Right forelimb (tissue), 1 donor: ENCODE results near the gene CELA1.
"Not testable (repeated sequence)": the region's sequence is repeated elsewhere in the genome, so short reads cannot be mapped to it uniquely, and the experiment has no call there.

Experiments
- DNase-seq: peaks from one replicate; pipeline ENCODE4 v3.0.0-alpha.2; 2018

CELA1 gene

DNA sequence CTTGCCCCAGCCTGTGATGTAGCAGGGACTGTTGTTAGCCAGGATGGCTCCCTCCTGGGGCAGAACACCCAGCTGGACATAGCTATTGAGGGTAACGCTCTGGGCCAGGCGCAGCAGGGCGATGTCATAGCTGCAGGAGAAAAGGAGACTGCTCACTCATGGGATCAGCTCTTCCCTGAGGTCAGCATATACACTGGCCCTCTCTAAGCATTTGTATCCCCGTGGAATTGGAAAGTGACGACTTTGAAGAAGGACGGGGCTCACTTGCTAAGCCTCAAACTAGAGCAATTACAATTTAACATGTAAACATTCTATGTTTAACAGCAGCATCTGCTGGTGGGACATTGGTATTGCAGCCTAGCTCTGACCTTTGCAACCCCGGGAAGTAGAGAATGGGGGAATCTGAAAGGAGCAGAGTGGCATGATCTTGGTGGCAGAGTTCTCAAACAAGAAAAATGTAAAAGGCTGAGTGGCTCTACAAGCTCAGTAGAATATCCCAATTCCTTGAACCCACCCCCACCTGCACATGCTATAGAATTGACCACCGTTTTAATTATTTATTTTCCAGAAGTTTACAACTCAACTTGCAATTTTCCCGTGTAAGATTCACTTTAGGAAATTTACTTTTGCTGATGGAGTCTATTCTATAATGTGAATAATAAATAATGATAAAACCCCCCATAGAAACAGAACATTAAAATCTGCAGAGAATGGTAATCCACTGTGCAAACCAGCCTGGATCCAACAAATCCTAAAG is 5.0 kb downstream of the CELA1 start:
- peak; percentile 76 for DNase-seq

DNA sequence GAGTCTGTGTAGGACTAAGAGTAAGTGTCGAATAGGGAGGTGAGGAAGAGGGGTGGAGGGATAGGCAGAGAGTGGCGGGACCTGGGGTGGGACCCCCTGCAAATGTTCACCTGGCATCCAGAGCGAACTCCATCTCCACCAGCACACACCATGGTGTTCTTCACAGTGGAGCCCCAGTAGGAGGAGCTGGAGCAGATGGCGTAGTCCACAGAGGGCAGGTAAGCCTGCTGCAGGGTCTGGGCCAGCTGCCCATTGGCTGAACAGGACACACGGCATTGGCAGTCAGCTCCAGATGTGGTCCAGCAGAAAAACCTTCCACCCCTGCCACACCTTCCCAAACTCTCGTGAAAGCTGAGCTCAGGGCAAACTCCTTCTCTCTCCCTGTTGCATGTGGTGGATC is 6.7 kb downstream of the CELA1 start:
- DNase-seq = no peak

DNA sequence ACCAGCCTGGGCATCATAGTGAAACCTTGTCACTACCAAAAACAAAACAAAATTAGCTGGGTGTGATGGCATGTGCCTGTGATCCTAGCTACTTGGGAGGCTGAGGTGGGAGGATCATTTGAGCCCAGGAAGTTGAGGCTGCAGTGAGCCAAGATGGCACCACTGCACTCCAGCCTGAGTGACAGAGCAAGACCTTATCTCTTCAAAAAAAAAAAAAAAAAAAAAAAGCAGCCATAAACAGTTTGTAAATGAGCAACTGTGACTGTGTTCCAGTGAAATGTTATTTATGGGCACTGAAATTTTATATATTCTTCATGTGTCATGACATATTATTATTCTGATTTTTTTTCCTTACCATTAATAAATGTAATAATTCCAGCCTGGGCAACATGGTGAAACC is 9.1 kb downstream of the CELA1 start:
- not testable (repeated sequence) for DNase-seq

DNA sequence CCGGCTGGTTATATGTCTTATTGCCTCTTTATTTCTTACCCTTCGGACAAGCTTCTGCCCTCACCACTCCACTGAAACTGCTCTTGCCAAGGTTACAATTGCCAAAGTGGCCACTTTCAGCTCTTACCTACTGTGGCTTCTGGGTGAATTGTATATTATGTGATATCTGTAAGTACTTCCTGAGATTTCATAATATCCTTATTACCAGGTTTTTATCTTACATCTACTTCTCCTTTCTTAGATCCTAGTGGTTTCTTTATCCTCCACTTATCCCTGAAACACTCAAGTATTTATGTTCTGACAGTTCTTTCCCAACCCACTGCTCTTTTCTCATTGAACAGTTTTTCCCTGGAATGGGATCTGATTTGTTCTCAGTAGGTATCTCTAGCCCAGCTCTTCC is 10.5 kb downstream of the CELA1 start:
- no peak for DNase-seq

DNA sequence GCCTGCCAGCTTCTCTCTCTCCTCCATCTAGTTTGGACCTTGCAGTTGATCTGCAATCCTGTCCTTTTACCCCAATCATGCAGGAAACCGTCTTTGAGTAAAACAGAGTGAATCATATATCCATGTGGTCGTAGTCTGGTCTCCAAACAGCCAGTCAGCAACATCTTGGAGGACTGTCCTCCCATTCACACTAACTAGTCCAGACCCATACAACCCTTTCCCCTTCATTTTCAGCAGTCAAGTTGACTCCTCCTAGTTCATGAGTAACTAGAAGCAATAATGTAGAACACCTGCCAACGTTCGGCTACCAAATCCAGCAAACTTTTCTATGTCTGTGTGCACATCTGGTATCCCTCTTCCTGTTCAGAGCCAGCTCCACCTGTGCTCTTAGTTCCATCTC is 11.7 kb downstream of the CELA1 start:
- no peak for DNase-seq

DNA sequence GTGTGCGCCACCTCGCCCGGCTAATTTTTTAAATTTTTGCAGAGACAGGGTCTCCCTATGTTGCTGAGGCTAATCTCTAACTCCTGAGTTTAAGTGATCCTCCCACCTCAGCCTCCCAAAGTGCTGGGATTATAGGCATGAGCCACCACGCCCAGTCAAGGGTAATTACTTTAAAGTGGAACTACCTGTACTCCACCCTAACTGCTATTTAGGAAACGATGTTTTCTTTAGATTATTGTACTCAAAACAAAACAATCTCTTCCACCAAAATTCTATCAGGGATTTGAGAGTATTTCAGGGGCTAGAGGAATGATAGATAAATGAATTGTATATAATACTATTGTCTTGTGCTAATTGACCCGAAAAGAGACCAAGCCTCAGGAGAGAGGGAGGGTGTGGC is 12.9 kb downstream of the CELA1 start:
- no peak for DNase-seq

DNA sequence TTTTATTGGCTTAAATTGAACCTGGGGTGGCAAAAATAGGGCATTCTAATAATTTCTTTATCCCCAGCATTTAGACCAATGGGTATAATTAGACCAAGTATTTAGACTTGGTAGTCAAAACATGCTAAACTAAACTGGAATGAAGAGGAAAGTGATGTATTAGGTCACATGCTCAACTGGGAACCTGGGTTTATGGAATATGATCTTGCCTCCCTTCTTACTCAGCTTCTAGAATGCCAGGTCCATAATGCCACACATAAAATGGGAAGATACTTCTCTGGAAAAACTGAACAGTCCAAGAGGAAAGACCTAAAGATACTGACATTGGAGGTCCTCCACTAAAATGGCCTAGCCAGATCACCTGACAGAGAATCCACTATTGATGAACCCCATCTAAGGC is 16.3 kb downstream of the CELA1 start:
- DNase-seq = no peak

DNA sequence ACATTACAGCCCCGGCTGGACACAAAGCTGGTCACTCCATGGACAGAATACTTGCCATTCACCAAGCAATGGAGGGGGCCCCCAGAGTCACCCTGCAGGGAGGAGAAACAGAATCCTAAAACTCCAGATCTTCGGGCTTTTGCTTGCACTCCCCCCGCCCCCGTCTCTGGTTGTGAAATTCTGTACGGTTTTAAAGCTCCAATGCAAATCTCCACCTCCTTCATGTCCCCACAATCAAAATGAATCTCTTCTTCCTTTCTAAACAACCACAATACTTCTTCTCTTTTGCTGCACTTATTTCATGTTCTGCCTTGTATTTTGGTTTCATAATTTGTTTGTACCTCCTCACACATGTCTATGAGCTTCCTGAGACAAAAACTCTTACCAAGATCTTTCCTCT is 16.7 kb downstream of the CELA1 start:
- DNase-seq = no peak

DNA sequence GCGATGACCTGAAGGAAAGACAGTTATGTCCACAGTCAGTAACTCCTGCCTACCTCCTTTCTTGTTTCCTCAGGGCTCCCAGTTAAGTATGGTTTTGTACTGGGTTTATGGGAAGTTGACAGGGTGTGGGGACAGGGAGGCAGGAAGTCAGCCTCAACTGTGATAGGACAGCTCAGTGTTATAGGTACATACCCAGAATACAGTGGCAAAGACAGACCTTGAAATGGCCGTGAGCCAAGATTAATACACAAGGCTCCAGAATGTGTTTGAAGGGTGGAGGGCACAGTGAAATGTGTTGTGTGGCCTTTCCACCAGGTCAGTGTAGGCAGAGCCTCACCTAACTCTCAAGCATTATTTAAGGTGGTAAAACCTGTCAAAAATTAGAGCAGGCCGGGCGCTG is 17.9 kb downstream of the CELA1 start:
- DNase-seq = no peak

DNA sequence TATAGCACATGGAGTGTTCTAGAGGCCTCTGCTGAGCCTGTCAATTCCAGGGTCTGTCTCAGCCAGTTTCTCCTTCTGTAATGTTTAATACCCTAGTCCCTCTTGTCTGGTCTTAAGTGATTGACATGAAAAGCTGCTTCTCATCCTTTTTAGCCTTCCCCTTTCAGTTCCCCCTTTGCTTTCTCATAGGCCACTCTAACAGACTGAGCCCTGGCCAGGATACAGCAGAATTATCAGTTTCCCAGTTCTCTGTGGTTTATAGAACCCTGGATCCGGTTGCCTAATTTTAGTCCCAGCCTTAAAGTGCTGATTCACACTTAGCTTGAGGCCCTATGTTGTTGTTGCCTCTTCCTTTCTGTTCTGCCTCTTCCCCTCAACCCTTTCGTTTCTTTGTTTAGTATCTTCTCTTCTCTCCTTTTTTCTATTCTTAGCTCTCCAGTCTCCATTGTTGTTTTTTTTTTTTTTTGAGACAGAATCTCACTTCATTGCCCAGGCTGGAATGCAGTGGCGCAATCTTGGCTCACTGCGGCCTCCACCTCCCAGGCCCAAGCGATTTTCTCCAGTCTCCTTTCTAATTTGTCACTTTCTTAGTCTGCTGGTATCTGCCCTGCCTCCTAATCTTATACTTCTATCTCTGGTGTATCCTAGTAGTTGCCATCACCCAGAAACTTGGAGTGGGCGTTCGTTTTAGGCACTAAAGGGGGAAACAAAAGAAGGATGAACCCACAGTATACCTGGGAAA is 19.6 kb downstream of the CELA1 start:
- no peak for DNase-seq

DNA sequence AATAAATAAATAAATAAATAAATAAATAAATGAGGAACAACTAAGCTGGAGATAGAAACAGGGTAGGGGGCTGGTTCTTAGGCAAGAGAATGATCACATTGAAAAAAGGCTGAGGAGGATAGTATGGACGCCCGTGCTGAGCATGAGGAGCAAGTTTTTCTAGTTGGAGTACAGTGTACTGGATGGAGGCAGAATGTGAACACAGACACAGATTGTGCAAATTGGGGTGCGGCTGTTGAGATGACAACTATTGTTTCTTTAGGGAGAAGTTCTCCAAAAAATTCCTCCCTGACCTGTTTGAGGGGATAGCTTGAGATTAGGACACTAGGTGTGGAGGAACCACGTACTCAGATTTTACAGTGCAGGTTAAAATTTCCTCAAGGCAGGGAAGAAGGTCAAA is 21.5 kb downstream of the CELA1 start:
- no peak for DNase-seq

DNA sequence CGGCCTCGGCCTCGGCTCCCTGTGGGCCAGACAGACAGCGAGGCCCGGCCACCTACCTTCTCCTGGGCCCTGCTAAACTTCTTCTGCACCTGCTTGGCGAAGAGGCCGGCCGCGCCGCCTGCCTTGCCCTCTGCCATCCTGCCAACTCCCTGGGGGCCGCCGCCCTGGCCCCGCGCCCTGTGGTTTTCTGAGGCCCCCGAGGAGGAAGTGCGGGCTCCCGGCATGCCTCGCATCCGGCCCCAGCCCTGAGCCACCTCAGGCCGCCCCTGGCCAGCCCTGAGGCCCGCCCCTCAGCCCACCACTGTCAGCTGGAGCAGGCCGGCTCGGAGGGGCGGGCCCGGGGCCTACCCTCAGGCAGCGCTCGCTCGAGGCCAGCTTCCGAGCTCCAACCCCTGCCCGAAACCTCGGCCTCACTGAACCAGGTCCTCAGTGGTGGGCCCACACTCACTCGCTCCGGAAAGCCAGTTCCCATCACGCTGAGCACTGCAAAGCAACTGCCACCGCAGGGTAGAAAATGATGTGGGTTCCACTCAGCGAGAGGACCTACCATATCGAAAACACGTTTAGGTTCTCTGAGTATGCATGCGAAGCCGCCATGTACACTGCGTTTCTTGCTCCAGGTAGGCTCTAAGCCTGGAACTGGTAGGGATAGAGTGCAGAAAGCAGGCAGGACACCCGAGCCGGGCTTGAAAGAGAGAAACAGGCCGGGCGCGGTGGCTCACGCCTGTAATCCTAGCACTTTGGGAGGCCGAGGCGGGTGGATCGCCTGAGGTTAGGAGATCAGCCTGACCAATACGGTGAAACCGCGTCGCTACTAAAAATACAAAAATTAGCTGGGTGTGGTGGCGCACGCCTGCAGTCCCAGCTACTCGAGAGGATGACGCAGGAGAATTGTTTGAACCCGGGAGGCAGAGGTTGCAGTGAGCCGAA is 22.2 kb downstream of the CELA1 start, which contains the start of gene BIN2:
TSS of gene BIN2 (minus strand) at position 209 of the 930 bp plus-strand sequence. CDS start at position 137, 72 bp downstream.
- DNase-seq = no peak

DNA sequence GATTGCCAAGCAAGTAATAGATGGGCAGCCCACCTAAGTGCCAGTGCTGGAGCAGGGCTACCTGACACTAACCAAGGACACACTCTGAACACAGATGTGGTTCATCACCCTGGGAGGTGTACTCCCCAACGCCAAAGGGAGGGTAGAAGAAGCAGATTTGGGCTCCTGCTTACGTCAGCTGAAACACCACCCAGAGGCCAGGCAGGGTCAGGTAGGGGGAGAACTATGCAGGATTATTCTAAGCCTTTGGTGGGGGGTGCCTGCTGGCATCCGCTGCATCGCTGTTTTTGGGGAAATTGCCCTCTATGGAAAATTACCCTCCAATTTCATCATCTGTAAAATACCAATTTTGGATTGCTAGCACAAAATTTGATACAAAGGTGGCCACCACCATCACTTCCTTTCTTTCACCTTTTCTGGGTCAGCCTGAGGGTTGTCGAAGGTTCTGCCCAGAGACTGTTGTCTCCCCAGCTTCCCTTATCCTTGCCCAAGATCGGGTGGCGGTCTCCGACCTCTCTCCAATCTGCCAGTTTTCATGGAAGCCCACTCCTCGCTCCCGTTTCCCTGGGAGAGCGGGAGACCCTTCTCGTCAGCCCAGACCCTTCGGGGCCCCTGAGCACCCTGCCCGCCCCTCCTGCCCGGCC is 23.0 kb downstream of the CELA1 start:
- no peak for DNase-seq

DNA sequence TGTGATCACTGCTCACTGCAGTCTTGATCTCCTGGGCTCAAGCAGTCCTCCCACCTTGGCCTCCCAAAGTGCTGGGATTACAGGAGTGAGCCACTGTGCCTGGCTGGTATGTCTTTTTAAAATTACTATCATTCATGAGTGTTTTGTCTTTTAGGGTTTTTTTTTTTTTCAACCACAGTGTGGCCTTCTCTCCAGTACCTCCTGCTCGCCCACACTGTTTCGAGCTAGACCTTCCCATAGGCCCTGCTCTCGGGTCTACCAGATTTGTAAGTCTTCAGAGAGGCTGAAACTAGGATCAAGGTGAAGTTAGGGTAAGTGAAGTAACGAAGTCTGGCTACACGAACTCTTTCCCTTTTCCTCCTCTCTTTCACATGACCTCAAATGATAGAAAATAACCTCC is 24.0 kb downstream of the CELA1 start:
- no peak for DNase-seq

DNA sequence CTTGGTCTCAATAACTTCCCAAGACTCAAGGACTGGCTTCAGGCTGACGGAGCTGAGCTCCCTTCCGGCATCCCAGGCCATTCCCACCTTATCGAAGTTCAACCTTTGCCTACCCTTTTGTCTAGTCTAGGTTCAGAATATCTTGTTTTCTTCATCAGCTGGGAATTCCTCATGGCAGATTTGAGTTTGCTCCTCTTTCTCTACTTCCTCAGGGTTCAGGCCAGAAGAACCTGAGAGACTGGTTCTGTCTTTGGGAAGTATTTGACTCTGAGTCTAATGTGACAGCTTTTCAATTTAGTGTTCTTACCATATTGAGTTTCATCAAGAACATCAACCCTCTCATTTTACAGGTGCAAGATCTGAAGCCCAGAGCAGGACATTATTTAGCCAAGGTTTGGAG is 24.6 kb downstream of the CELA1 start:
- no peak for DNase-seq

DNA sequence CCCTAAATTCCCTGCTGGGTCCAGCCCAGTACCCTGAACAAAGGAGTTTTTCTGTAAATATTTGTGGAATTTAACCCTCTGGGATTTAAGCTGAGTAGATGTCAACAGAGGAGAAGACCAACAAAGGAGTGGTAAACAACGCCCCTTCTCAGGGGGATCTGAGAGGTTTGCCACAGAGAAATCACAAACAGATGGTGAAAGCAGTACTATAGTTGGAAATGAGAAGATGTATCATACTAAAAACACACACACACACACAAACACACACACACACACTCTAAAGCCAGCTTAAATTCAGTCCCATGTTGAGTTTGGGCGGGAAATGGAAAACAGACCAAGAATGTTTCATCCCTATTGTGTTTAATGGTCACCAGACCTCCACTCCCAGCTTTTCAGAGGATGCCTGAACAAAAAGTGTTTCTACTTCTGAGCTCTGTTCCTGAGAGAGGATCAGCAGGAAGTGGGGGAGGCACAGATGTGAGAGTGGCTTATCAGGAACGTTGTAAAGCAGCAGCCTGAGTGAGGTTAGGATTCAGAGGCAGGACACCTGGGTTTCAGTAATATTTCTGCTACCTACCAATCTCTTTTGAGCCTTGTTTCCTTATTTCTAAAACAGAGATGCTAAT is 25.7 kb downstream of the CELA1 start:
- peak; percentile 45 for DNase-seq

DNA sequence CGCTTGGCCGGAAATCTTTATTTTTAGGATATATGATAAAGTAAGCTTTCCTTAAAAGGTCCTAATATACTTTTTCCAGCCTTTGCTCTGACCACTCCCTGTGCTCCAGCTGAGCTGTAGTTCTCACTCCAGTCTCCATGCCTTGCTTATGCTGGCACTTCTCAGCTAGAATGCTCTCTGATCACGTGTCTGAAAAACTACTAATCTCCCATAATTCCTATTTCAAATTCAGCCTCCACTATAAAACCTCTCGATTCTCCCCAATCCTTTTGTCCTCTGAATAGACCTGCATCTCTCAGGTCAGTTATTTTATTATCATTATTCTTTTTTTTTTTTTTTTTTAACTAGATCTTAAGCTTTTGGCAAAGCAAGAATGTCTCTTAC is 26.2 kb downstream of the CELA1 start:
- DNase-seq = no peak

DNA sequence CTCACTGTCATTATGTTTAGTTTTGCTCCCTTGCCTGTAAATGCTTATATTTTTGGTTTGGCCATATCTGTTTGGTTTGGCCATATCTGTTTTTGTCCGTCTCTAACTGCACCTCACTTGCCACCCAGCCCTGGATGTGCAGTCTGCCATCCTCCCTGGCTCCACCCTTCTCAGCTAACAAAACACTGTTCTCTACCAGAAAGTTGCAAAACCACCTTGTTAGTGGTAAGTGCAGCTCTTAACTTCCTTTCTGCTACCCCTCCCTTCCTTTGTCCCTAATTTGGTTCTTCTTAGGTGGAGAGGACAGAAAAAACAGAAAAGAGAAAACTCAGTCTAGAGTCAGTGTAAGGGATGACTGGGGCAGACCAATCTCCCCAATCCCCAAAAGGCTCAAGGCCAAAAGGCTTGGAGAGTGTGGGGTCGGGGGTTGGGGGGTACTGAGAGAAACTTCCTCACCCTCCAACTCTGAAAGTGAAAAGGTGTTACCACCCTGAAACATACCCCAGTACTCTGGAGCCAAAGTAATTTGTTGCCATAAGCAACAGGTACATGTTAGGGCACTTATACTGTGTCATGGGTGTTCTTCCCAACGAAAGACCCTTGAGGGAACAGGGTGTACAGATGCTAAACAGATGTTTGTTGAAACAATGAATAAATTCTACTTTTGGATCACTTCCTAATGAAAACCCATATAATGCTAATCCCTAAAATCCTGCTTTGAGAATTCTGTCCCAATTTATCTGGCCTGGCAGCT is 27.5 kb downstream of the CELA1 start:
- DNase-seq = no peak

DNA sequence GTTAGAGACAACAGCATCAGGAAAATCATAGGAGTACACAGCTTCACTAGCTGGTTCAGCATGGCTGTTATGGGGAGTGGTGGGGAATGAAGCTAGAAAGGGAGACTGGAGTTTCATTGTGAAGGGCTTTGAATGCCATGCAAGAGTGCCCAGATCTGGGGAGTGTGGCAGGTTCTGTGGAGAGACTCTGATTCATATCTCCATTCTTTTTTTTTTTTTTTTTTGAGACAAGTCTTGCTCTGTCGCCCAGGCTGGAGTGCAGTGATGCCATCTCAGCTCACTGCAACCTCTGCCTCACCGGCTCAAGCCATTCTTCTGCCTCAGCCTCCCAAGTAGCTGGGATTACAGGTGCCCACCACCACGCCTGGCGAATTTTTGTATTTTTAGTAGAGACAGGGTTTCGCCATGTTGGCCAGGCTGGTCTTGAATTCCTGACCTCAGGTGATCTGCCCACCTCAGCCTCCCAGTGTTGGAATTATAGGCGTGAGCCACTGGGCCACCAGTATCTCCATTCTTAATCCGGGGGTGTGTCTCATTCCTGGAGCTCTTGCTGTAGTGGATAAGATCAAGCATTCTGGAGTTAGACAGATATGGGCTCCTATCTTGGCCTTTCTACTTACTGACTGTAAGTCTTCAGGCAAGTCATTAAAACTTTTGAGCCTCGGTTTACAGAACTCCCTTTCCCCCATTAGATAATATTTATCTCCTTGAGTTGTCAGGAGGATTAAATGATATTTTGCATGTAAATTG is 28.2 kb downstream of the CELA1 start:
- DNase-seq = not testable (repeated sequence)

DNA sequence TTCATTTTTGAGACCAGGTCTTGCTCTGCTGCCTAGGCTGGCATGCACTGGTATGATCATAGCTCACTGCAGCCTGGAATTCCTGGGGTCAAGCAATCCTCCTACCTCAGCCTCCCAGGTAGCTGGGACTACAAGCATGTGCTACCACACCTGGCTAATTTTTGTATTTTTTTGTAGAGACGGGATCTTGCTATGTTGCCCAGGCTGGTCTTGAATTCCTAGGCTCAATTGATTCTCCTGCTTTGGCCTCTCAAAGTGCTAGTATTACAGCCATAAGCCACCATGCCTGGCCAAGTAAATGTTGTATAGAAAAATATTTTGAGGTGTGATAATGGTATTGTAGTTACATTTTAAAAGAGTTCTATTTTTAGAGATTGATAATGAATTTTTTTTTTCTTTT is 35.1 kb downstream of the CELA1 start:
- DNase-seq = no peak
